Prostate gland (tissue), 2 donors: ENCODE measurements around the gene ENTPD7.

Experiments used
- CTCF ChIP-seq, 4 experiments: fragments of 200-600 bp in 2 of 4; fragments of 450-650 bp in 2 of 4; sonication (generic) in 2 of 4; IDR thresholded peaks; 1 replicate in 3 of 4; 2 replicates in 1 of 4; pipeline ENCODE4 v1.5.1; 2016 to 2019; ENCODE audit warnings: antibody characterized with exemption in 4 of 4, mild to moderate bottlenecking in 2 of 4, moderate library complexity in 2 of 4
- POLR2A ChIP-seq: fragments of 450-650 bp; IDR thresholded peaks from one replicate; pipeline ENCODE4 v1.6.1; 2016; ENCODE audit warnings: antibody characterized with exemption, mild to moderate bottlenecking

DNA sequence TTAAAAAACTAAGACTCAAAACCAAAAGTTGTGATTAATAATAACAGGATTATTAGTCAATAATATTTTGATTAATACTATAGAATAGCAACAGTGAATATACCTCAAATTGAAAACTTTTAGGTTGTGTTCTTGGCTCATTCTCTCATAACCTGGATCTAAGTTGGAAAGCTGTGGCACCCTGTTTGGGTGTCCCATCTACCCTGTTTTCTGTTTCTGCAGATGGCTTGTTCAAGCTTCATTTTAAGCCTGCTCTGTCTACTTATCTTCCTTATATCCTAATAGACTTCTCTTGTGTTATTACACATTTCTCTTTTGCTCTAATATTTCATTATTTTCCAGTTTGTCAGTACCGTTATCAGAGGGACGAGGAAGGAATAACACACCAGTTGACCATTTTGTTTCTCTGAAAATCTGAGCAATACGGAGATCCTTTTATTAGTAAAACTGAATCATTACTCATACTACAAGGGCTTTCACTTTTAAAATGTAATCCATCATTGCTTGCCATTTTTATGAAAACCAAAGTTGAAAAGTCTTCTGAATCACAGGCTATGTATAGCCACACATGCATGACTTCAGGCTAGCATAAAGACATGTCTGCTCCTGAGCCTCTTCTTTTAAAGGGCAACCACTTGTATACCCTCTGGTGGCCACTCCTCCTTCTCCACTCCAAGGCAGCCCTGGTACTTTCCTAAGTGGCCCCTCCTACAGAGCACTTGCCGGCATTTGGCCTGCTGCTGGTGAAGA is 50.3 kb downstream of the ENTPD7 start:
- TF ChIP-seq POLR2A (no peak), CTCF (IDR thresholded peaks at IDR 0.05) (no peak)
